ENCODE data around the gene PYM1.

Gene PYM1

DNA sequence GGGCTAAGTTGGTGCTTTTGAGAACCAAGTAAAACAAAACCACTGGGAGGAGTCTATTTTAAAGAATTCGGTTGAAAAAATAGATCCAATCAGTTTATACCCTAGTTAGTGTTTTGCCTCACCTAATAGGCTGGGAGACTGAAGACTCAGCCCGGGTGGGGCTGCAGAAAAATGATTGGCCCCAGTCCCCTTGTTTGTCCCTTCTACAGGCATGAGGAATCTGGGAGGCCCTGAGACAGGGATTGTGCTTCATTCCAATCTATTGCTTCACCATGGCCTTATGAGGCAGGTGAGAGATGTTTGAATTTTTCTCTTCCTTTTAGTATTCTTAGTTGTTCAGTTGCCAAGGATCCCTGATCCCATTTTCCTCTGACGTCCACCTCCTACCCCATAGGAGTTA lies 44.3 kb upstream of the PYM1 start:
- H3K27ac ChIP-seq, result peak overlapping the region; percentile 85
- ChIA-PET CTCF (interaction anchor here (1.2 kb wide), 1 partner anchor 24 kb away, joined by 6 read pairs; no protein-coding TSS in a partner anchor), POLR2A (ENCODE audit: low non-redundant PET) (no interaction called here)
- DNase-seq (ENCODE audit: low spot score), result peak; percentile 70
- TF ChIP-seq, protein P1, sequence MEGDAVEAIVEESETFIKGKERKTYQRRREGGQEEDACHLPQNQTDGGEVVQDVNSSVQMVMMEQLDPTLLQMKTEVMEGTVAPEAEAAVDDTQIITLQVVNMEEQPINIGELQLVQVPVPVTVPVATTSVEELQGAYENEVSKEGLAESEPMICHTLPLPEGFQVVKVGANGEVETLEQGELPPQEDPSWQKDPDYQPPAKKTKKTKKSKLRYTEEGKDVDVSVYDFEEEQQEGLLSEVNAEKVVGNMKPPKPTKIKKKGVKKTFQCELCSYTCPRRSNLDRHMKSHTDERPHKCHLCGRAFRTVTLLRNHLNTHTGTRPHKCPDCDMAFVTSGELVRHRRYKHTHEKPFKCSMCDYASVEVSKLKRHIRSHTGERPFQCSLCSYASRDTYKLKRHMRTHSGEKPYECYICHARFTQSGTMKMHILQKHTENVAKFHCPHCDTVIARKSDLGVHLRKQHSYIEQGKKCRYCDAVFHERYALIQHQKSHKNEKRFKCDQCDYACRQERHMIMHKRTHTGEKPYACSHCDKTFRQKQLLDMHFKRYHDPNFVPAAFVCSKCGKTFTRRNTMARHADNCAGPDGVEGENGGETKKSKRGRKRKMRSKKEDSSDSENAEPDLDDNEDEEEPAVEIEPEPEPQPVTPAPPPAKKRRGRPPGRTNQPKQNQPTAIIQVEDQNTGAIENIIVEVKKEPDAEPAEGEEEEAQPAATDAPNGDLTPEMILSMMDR (conservative IDR thresholded peaks at IDR 0.05; ENCODE audit: low read depth), result no peak

DNA sequence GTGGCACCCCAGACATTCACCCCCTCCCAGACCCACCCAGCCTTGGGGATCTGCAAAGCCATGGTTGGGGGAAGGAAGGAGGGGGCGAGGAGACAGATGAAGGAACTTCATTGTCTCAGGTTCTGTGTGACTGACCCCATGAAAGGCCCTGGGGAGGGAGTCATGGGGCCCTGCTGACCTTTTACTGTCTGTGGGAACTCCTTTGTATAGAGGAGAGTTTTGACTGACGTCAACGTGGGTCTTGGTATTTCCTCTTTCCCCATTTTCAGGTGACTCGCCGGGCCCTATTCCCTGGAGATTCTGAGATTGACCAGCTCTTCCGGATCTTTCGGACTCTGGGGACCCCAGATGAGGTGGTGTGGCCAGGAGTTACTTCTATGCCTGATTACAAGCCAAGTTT lies 43.1 kb upstream of the PYM1 start:
- POLR2A ChIA-PET (ENCODE audit: low non-redundant PET), result no interaction called here
- CTCF ChIA-PET, result interaction anchor here (0.6 kb wide), 1 partner anchor 51 kb away, joined by 5 read pairs; no protein-coding TSS in a partner anchor
- no peak for DNase-seq (ENCODE audit: low spot score)
- TF ChIP-seq, protein P1 (conservative IDR thresholded peaks at IDR 0.05; ENCODE audit: low read depth), result no peak
- peak overlapping the region; percentile 85 for H3K27ac ChIP-seq

DNA sequence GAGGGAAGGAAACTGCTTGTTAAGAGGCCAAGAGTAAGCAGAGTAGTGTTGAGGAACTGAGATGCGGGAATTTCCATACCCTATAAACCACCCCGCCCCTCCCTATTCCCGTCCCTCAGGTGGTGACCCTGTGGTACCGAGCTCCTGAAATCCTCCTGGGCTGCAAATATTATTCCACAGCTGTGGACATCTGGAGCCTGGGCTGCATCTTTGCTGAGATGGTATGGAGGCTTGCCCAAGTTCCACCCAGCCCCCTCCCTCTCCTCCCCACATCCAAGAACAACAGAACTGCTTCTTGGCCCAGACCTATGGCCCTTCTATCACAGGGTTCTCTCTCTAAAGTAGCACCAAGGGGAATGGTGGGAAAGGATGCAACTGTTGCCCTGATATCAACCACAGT lies 41.7 kb upstream of the PYM1 start:
- POLR2A ChIA-PET (ENCODE audit: low non-redundant PET), result no interaction called here
- no peak for DNase-seq (ENCODE audit: low spot score)
- peak overlapping the region; percentile 50 for H3K27ac ChIP-seq
- TF ChIP-seq, protein P1 (conservative IDR thresholded peaks at IDR 0.05; ENCODE audit: low read depth), result no peak
- CTCF ChIA-PET, result no interaction called here

DNA sequence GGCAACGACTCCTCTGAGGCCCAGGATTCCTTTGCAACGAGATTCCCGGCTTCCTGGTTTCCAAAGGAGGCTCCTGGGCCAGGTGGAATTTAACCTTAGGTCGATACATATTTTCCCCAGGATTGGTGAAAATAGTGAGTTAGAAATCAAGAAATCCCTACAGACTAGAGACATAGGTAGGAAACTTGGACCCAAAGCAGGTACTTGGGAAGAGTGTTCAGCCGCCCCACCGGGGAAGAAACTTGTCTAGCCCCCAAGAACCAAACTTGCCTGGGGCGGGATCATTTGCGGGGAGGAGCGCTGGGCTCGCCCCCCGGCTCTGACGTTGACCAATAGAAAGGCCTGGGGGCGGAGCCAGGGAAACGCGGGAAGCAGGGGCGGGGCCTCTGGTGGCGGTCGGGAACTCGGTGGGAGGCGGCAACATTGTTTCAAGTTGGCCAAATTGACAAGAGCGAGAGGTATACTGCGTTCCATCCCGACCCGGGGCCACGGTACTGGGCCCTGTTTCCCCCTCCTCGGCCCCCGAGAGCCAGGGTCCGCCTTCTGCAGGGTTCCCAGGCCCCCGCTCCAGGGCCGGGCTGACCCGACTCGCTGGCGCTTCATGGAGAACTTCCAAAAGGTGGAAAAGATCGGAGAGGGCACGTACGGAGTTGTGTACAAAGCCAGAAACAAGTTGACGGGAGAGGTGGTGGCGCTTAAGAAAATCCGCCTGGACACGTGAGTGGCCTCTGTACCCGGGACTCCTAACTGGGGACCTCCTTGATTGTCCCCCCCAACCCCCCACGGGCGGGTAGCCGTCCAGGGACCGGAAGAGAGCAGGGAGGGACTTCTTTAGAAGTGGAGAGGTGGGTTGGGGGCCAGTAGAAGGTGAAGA lies 39.0 kb upstream of the PYM1 start, which contains the start of gene CDK2:
TSS of gene CDK2 (plus strand) at position 423 of the 874 bp plus-strand sequence. CDS start at position 602, 179 bp downstream.
- CTCF ChIA-PET, result no interaction called here
- POLR2A ChIA-PET (ENCODE audit: low non-redundant PET), result no interaction called here
- peak within 1 kb of the TSS; percentile 86 for H3K27ac ChIP-seq
- peak; percentile 93 for DNase-seq (ENCODE audit: low spot score)
- TF ChIP-seq, protein P1 (conservative IDR thresholded peaks at IDR 0.05; ENCODE audit: low read depth), result no peak

DNA sequence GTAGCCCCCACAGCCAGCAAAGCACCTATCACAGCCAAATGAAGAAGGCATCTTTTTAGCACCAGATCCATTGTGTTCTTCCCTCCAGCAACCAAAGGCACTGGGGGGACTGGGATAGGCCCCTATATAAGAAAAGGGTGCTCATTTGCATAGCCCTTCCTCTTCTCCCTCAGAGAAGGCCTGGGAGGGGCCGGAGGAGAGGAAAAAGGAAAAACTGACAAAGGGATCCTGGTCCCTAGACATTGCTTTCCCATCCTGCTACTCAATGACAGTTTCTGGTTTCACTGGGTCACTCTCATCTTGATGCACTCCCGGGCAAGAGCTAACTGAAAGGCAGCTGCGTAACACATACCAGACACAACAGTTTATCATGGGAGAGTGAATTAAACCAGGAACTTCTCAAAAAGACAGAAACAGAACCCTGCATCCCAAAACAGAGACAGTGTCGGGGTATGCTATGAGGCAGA lies 38.3 kb upstream of the PYM1 start, which contains the start of gene PMEL:
TSS of gene PMEL (minus strand) at position 102 of the 467 bp plus-strand sequence. CDS start at position 71, 31 bp downstream.
- TF ChIP-seq, protein P1 (conservative IDR thresholded peaks at IDR 0.05; ENCODE audit: low read depth), result no peak
- no peak for DNase-seq (ENCODE audit: low spot score)
- ChIA-PET POLR2A (ENCODE audit: low non-redundant PET) (no interaction called here), CTCF (no interaction called here)
- H3K27ac ChIP-seq, result peak within 1 kb of the TSS; percentile 86

DNA sequence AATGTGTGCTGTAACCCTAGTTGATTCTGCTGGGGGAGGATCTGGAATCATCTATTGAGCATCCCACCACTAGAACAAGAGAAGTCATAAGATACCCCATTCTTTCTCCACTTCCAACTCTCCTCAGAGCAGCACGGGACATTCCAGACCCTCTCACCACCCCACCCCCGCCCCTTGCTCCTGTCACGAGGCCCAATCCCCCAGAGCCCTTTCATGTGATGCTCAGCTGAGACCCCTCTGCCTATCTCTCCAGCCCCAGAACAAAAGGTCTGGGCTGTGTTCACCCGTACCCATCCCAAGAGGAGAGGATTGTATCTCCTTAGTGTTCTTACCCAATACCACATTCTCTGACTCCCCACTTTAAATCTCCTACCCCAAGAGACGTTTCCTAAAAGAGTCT lies 37.5 kb upstream of the PYM1 start:
- no peak overlapping the region; the same call in 1 of the 2 replicates for H3K27ac ChIP-seq
- DNase-seq (ENCODE audit: low spot score), result no peak
- CTCF ChIA-PET, result interaction anchor here (1.1 kb wide), 1 partner anchor 25 kb away, joined by 3 read pairs; no protein-coding TSS in a partner anchor
- TF ChIP-seq, protein P1 (conservative IDR thresholded peaks at IDR 0.05; ENCODE audit: low read depth), result no peak
- POLR2A ChIA-PET (ENCODE audit: low non-redundant PET), result no interaction called here

All from RWPE1 (cell line).